Calu3 (cell line): ENCODE measurements around the gene DROSHA. TPM values are rescaled to one million over a fixed set of nuclear protein-coding genes. Genes with fewer than 3 reads are reported as not detected.
"Not testable (repeated sequence)": the region's sequence is repeated elsewhere in the genome, so short reads cannot be mapped to it uniquely, and the experiment has no call there.

ENCODE experiments used
- BruUV-seq: library from RNA; stranded (reverse); fragments of 400-500 nt; replicated peaks from 2 replicates; lab custom pipeline; 2021; lab: Mats Ljungman, UMichigan
- CTCF ChIA-PET: fragments of 300-600 bp; sonication (Branson Sonifier 250); formaldehyde crosslinking; loops from one replicate; lab custom pipeline; 2022; ENCODE audit warnings: antibody characterized with exemption; lab: Charles Lee
- DNase-seq: peaks from one replicate; pipeline ENCODE4 v3.0.0; 2022
- H3K27ac Mint-ChIP-seq: one replicate; pipeline ENCODE4 v1.8.0; 2022; ENCODE audit warnings: mixed read lengths; ENCODE audit not compliant: unreplicated experiment
- H3K27me3 Mint-ChIP-seq: one replicate; pipeline ENCODE4 v1.8.0; 2022; ENCODE audit warnings: mixed read lengths; ENCODE audit not compliant: unreplicated experiment
- H3K36me3 Mint-ChIP-seq: one replicate; pipeline ENCODE4 v1.8.0; 2022; ENCODE audit warnings: mild to moderate bottlenecking, moderate library complexity, mixed read lengths; ENCODE audit not compliant: insufficient read depth, unreplicated experiment
- H3K4me1 Mint-ChIP-seq: one replicate; pipeline ENCODE4 v1.8.0; 2022; ENCODE audit warnings: mild to moderate bottlenecking, low read depth, mixed read lengths; ENCODE audit not compliant: unreplicated experiment
- H3K4me3 Mint-ChIP-seq: one replicate; pipeline ENCODE4 v1.8.0; 2022; ENCODE audit warnings: mild to moderate bottlenecking, low read depth, moderate library complexity, mixed read lengths; ENCODE audit not compliant: unreplicated experiment
- H3K9me3 Mint-ChIP-seq: one replicate; pipeline ENCODE4 v1.8.0; 2022; ENCODE audit warnings: low read depth, mixed read lengths; ENCODE audit not compliant: unreplicated experiment
- CTCF ChIP-seq: fragments of 200-600 bp; IDR thresholded peaks from one replicate; pipeline ENCODE4 v1.8.0; 2022; ENCODE audit warnings: antibody characterized with exemption; ENCODE audit not compliant: unreplicated experiment
- intact Hi-C: fragments of 100-400 bp; cut with micrococcal nuclease; formaldehyde crosslinking; loops from one replicate; pipeline ENCODE4 v1.10.0; 2022; ENCODE audit not compliant: unreplicated experiment
- total RNA-seq: library from RNA; stranded (reverse); gene quantifications from 2 replicates; pipeline ENCODE4 v1.2.3, GENCODE V29; 2022

DROSHA gene
- total RNA-seq, 1 experiment from 2014 or later: 72.5 TPM

DNA sequence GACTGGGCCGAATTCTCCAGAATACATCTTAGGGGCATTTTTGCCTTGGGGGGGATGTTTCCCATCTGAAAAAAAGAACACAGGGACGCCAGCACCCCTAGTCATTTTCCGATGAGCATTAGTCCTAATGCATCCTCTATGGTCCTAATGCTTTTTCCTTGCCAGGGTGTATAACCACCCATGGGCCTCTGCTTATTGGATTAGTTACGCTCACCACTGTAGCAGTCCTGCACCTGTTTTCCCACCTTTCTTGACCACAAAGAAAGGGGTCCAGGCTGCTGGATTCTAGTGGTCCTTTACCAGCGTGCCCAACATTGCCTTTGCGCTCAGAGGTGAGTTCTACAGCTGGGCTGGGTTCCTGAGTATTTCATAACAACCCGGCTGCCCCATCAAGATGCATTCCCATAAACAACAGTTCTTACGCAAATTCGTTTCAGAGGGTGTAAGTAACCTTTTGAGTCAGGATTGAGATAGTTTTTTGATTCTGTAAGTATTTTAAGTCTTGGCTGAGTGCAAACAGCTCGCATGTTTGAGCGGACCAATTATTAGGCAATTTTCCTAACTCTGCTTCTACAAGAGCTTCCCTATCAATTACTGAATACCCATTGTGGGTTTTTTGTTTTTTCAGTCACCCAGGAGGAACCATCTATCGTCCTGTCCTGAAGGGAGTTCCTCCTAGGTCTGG, 135.1 kb downstream of the DROSHA start:
- intact Hi-C loops: no loop called here
- Mint-ChIP-seq H3K4me1 (no peaks in the 10 kb centered on the region), H3K27me3 (no peaks in the 10 kb centered on the region), H3K4me3 (no peak overlapping the region), H3K9me3 (no peaks in the 10 kb centered on the region), H3K27ac (no peak overlapping the region), H3K36me3 (peaks cover 6% of the 10 kb centered on the region)
- CTCF ChIA-PET: no interaction called here
- no TSS peak for BruUV-seq
- no peak for DNase-seq
- no peak for TF ChIP-seq CTCF

DNA sequence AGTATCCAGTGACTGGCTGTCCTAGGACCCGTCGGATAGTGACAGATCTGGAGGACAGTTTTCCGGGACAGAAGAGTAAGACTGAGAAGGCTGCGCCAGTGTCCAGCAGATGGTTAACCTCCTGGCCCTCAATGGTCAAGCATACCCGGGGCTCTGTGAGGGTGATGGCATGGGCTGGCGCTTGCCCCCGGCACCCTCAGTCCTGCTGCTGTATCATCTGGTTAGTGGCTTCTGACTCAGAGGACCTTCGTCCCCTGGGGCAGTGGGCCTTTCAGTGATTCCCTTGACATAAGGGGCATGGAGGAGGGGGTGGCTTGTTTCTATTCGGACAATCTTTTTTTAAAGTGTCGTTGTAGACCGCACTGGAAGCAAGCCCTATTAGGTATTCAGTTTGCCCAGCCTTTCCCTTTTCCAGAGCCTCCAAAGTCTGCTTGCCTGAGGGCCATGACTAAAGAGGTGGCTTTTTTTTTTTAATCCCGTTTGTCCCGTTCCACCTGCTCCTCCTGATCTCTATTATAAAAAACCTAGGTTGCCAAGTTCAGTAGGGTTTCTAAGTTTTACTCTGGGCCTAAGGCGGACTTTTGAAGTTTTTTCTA, 136.3 kb downstream of the DROSHA start:
- H3K9me3 Mint-ChIP-seq, DNase-seq, BruUV-seq, H3K27me3 Mint-ChIP-seq, H3K27ac Mint-ChIP-seq, H3K4me1 Mint-ChIP-seq, CTCF ChIA-PET, intact Hi-C loops, H3K36me3 Mint-ChIP-seq, H3K4me3 Mint-ChIP-seq: not testable (repeated sequence)

GRCh38 chr5:31393126-31393525, 138.8 kb downstream of the DROSHA start:
- no peaks in the 10 kb centered on the region for H3K4me1 Mint-ChIP-seq
- intact Hi-C loops: no loop called here
- DNase-seq: no peak
- H3K36me3 Mint-ChIP-seq: no peaks in the 10 kb centered on the region
- H3K27ac Mint-ChIP-seq: no peak overlapping the region
- TF ChIP-seq CTCF: no peak
- CTCF ChIA-PET: no interaction called here
- peaks cover 3% of the 10 kb centered on the region for H3K9me3 Mint-ChIP-seq
- no TSS peak for BruUV-seq
- no peaks in the 10 kb centered on the region for H3K27me3 Mint-ChIP-seq
- H3K4me3 Mint-ChIP-seq: no peak overlapping the region

DNA sequence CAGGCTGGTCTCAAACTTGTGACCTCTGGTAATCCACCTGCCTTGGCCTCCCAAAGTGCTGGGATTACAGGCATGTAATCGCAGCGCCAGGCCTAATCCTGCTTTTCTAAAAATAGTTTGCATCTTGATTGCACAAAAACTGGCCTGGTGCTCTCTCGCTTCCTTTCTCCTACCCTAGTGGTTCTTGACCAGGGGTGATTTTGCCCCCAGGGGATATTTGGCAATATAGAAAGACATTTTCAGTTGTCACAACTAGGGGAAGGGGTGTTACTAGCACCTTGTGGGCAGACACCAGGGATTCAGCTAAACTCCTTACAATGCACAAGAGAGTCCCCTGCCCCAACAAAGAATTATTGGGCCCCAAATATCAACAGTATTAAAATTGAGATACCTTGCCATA, 139.8 kb downstream of the DROSHA start:
- no TSS peak for BruUV-seq
- peaks cover 5% of the 10 kb centered on the region for H3K9me3 Mint-ChIP-seq
- no peak for TF ChIP-seq CTCF
- CTCF ChIA-PET: interaction anchor here (0.6 kb wide), 1 partner anchor 18 kb away, joined by 3 read pairs; no protein-coding TSS in a partner anchor
- H3K4me3 Mint-ChIP-seq: no peak overlapping the region
- H3K27me3 Mint-ChIP-seq: no peaks in the 10 kb centered on the region
- intact Hi-C loops: no loop called here
- H3K36me3 Mint-ChIP-seq: no peaks in the 10 kb centered on the region
- H3K27ac Mint-ChIP-seq: no peak overlapping the region
- H3K4me1 Mint-ChIP-seq: no peaks in the 10 kb centered on the region
- no peak for DNase-seq

DNA sequence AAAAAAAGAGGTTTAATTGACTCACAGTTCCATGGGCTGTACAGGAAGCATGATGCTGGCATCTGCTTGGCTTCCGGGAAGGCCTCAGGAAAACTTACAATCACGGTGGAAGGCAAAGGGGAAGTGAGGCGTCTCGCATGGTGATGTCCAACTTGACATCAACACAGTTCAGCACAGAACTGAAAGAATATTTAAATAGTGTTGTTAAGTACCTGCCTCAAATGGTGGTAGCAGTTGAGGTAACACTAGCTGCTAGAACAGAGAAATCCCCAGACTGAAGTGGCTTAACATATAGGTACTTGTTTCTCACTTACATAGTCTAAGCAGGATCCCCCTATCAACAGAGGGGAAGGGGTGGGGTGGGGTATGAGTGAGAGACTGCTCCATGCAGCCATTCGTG, 141.6 kb downstream of the DROSHA start:
- H3K36me3 Mint-ChIP-seq: no peaks in the 10 kb centered on the region
- TF ChIP-seq CTCF: no peak
- H3K4me3 Mint-ChIP-seq: no peak overlapping the region
- CTCF ChIA-PET: no interaction called here
- peaks cover 8% of the 10 kb centered on the region for H3K4me1 Mint-ChIP-seq
- DNase-seq: no peak
- no peak overlapping the region for H3K27ac Mint-ChIP-seq
- no TSS peak for BruUV-seq
- H3K27me3 Mint-ChIP-seq: no peaks in the 10 kb centered on the region
- H3K9me3 Mint-ChIP-seq: peaks cover 6% of the 10 kb centered on the region
- intact Hi-C loops: no loop called here
